GM21529 (cell line): Measurements from ENCODE around the gene WDR7.

Experiments used
- ATAC-seq: cut with Tn5 transposase; IDR thresholded peaks from one replicate; pipeline ENCODE4 v1.9.1; 2021; ENCODE audit not compliant: unreplicated experiment

Gene WDR7

GRCh38 chr18:56650944-56651770 lies at the start of gene WDR7:
WDR7 (plus strand) TSS chr18:56651359; CDS start chr18:56672516, 21,157 bp downstream.
- peak; percentile 97 for ATAC-seq

DNA sequence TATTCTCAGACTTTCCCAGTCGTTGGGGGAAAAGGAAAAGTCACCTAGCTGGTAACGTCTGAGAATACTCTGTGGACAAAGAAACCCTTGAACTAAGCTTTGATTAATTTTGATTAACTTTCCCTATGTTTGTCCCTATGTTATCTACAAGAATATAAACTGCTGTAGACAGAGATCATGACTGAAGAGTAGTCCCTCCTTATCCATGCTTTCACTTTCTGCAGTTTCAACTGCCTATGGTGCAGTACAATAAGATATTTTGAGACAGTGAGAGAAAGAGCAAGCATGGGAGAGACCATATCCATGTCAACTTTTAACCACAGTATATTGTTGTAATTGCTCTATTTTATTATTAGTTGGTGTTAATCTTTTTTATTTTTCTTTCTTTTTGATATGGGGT lies 44.5 kb upstream of the WDR7 start:
- ATAC-seq, result no peak

GRCh38 chr18:56615738-56616520 lies 35.2 kb upstream of the WDR7 start:
- no peak for ATAC-seq

DNA sequence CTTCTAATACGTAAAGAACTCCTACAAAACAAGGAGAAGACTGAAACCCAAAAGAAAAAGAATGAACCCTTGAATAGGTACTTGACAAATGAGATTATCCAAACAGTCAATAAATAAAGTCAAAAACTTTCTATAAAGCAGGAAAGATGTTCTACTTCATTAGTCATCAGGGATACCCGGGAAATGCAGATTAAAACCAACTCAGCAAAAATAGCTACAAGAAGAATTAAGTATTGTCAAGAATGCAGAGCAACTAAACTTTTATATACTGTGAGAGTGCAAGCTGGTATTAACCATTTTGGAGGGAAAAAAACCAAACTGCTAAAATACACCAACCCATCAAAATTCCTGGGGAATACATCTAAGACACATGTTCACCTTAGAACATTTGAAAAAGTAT lies 23.2 kb upstream of the WDR7 start:
- ATAC-seq, result no peak

DNA sequence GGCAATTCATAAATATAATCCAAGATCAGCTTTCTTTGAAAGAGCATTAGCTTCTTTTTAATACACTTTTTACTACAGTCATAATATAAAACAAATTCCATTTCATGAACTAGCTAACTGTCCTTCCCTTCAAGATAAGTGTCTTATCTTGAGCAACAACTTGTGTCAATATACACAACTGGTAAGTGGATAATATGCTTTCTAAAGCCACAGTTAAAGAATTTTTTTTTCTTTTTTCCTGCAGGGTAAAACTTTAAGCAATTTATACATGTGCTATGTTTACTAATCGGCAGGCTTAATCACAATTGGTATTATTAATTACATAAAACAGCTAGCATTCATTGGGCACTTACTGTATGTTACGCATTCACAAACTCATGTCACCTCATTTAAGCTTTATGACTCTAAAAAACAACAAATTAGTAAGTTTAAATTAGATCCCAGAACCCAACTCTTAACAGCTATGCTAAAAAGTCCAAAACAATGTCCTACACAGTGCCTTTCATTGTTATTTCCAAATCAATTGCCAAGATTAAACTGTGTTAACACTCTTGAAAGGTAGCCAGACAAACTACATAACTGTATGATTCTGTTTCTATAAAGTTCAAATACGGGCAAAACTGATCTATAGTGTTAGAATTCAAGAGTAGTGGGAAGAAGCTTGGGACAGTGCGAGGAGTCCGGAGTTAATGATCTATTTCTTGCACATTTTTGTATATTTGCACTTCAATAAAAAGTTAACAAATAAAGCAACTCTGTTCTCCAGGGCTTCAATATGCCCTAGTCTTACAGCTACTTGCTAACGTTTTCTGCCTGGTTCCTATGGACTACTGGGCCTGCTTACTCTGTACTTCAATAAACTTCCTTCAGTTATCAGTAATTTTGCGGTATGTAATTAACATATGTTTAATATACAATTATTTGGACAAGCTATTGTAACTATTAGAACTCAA lies 18.8 kb upstream of the WDR7 start:
- ATAC-seq, result no peak

DNA sequence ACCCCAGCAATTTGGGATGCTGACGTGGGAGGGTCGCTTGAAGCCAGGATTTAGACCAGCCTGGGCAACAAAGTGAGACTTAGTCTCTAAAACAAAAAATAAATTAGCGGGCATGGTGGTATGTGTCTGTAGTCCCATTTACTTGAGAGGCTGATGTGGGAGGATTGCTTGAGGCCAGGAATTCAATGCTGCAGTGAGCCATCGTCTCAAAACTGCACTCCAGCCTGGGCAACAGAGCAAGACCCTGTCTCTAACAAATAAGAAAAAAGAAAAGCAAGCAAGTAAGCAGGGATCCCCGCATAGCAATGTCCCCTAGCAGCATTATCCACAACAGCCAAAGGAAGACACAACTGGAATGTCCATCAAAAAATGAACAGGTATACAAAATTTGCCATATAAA lies 16.2 kb upstream of the WDR7 start:
- no peak for ATAC-seq

- ATAC-seq, result no peak
Observed at GRCh38 chr18:56637176-56637575, 14.0 kb upstream of the WDR7 start.

GRCh38 chr18:56637711-56638231 lies 13.4 kb upstream of the WDR7 start:
- ATAC-seq, result peak; percentile 12

- peak; percentile 93 for ATAC-seq
Observed at GRCh38 chr18:56638232-56639103, 12.7 kb upstream of the WDR7 start, which contains the start of gene TXNL1. TXNL1 (minus strand) TSS chr18:56638592; CDS start chr18:56638440, 152 bp downstream.

GRCh38 chr18:56639104-56639381 lies 12.1 kb upstream of the WDR7 start:
- peak; percentile 12 for ATAC-seq

DNA sequence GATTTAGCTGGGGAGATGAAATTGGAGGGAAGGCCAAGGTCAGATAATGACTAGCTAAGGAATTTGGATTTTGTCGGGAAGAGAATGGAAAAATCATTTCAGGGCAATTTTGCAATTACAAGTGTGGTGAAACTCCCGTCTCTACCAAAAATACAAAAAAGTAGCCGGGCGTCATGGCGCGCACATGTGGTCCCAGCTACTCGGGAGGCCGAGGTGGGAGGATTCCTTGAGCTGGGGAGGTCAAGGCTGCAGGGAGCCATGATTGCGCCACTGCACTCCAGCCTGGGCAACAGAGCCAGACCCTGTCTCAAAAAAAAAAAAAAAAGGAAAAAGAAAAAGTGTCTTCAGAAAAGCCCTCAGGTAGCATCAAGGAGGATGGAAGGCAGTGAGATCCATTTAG lies 11.6 kb upstream of the WDR7 start:
- ATAC-seq, result no peak

- no peak for ATAC-seq
Observed at GRCh38 chr18:56641714-56642337, 9.3 kb upstream of the WDR7 start.

- ATAC-seq, result no peak
Observed at GRCh38 chr18:56643381-56643780, 7.8 kb upstream of the WDR7 start.

GRCh38 chr18:56645415-56646016 lies 5.6 kb upstream of the WDR7 start:
- ATAC-seq, result no peak

DNA sequence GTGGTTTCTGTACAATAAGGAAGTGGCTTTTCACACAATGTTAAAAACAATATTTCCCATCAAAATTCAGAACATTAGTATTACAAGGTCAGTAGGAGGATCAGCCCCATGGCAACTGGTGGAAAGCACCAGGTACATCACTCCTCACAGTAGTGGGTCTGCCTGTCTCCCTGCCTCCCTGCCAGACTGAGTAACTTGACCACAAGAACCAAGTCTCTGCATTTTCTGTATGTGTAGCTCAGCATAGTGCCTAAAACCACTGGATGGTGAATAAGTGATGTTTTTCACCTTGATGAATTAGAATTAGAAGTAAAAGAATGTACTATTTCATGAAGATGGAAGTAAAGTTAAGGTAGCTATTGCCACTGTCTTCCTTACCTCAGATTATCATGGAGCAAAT lies 4.1 kb upstream of the WDR7 start:
- ATAC-seq, result no peak

GRCh38 chr18:56647951-56648893 lies 2.9 kb upstream of the WDR7 start:
- no peak for ATAC-seq

DNA sequence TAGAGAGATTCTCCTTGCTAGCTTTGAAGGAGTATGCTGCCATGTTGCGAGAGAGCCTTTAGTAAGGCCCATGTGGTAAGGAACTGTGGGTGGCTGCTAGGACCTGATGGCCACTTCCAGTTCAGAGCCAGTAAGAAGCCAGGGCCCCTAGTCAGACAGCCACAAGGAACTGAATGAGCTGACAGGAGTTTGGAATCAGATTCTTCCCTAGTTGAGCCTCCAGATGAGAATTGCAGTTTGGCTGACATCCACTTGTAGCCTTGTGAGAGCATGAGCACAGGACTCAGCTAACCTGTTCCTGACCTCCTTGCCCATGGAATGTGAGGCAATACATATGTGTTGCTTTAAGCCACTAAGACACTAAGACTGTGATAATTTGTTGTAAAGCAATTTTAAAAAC lies 1.2 kb upstream of the WDR7 start:
- ATAC-seq, result no peak

DNA sequence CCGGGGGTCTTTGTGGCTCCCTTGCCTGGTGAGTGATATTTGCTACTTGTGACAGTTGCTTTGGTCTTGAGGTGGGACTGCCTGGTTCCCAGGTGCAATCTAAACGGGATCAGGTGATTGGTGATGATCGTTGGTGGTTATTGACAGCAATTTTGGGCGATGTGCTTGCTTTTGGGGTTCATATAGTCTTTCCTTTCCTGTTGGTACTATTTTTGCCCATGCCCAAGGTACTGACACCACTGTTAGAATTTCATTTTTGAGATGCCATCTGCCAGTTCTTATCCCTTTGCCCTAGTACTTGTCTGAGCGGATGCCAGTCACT lies 573 bp downstream of the WDR7 start:
- ATAC-seq, result no peak
